OCI-LY7 (cell line): ENCODE data around the gene MMP11. TPM values are rescaled to one million over a fixed set of nuclear protein-coding genes. Genes with fewer than 3 reads are reported as not detected.

Experiments used
- BruUV-seq: library from RNA; stranded (reverse); fragments of 400-500 nt; replicated peaks from 2 replicates; lab custom pipeline; 2021; lab: Mats Ljungman, UMichigan
- CTCF ChIA-PET: fragments of 300-600 bp; sonication (Branson Sonifier 250); formaldehyde crosslinking; loops from one replicate; lab custom pipeline; 2022; ENCODE audit warnings: antibody characterized with exemption; ENCODE audit not compliant: unreplicated experiment; lab: Charles Lee
- POLR2A ChIA-PET: fragments of 300-600 bp; sonication (Branson Sonifier 250); formaldehyde crosslinking; loops from one replicate; lab custom pipeline; 2022; ENCODE audit warnings: antibody characterized with exemption; lab: Charles Lee
- DNase-seq: peaks from one replicate; pipeline ENCODE4 v3.0.0-alpha.2; 2015; ENCODE audit warnings: low spot score
- H2AFZ ChIP-seq: fragments of 200-600 bp; sonication (generic), shearing (Covaris generic); 2 replicates; pipeline ENCODE4 v1.6.1; 2014; ENCODE audit warnings: mild to moderate bottlenecking, antibody characterized with exemption, low read length, moderate library complexity
- H3K27ac ChIP-seq: fragments of 200-600 bp; sonication (generic); 2 replicates; pipeline ENCODE4 v1.5.1; 2014; ENCODE audit warnings: mixed run types, low read depth, mild to moderate bottlenecking, moderate library complexity, low read length, inconsistent platforms; ENCODE audit not compliant: poor library complexity, severe bottlenecking
- H3K36me3 ChIP-seq: fragments of 200-600 bp; sonication (generic); 2 replicates; pipeline ENCODE4 v1.6.1; 2014; ENCODE audit warnings: mild to moderate bottlenecking, antibody characterized with exemption, low read length, moderate library complexity, mixed read lengths; ENCODE audit not compliant: insufficient read depth
- H3K4me1 ChIP-seq: fragments of 200-600 bp; sonication (generic); 2 replicates; pipeline ENCODE4 v1.5.1; 2014; ENCODE audit warnings: mild to moderate bottlenecking, low read length; ENCODE audit not compliant: insufficient read depth, poor library complexity, severe bottlenecking
- H3K4me2 ChIP-seq: fragments of 200-600 bp; sonication (generic); 2 replicates; pipeline ENCODE4 v1.6.1; 2014; ENCODE audit warnings: mild to moderate bottlenecking, low read length
- H3K4me3 ChIP-seq: fragments of 200-600 bp; sonication (generic); 2 replicates; pipeline ENCODE4 v1.5.1; 2014; ENCODE audit warnings: mild to moderate bottlenecking, low read depth, low read length; ENCODE audit not compliant: poor library complexity, severe bottlenecking
- H3K79me2 ChIP-seq: fragments of 200-600 bp; sonication (generic); 2 replicates; pipeline ENCODE4 v1.6.1; 2016; ENCODE audit warnings: low read depth, mild to moderate bottlenecking, low read length, moderate library complexity, mixed read lengths; ENCODE audit not compliant: insufficient read depth
- H3K9me2 ChIP-seq: fragments of 200-600 bp; sonication (generic); 2 replicates; pipeline ENCODE4 v1.6.1; 2016; ENCODE audit warnings: mild to moderate bottlenecking, low read length, mixed read lengths; ENCODE audit not compliant: insufficient read depth
- H3K9me3 ChIP-seq: fragments of 200-600 bp; sonication (generic); 2 replicates; pipeline ENCODE4 v1.6.1; 2014; ENCODE audit warnings: mild to moderate bottlenecking, mixed run types, low read length, mixed read lengths
- H4K20me1 ChIP-seq: fragments of 200-600 bp; sonication (generic); 2 replicates; pipeline ENCODE4 v1.6.1; 2014; ENCODE audit warnings: mild to moderate bottlenecking, antibody characterized with exemption, low read length, moderate library complexity, mixed read lengths; ENCODE audit not compliant: insufficient read depth
- CTCF ChIP-seq: fragments of 200-600 bp; sonication (generic); conservative IDR thresholded peaks from 2 replicates; pipeline ENCODE4 v1.5.1; 2014; ENCODE audit warnings: mild to moderate bottlenecking, antibody characterized with exemption, low read length, moderate library complexity, mixed read lengths
- EZH2phosphoT487 ChIP-seq: fragments of 200-600 bp; sonication (generic); IDR thresholded peaks from 2 replicates; pipeline ENCODE4 v1.6.1; 2018; ENCODE audit warnings: low read depth, borderline replicate concordance, mild to moderate bottlenecking, mixed run types, antibody characterized with exemption, low read length, moderate library complexity, mixed read lengths
- intact Hi-C: fragments of 100-400 bp; cut with micrococcal nuclease; formaldehyde crosslinking; loops from one replicate; pipeline ENCODE4 v1.10.0; 2022; ENCODE audit not compliant: unreplicated experiment
- total RNA-seq, 2 experiments: library from RNA; depleted of rRNA in 1 of 2; stranded (reverse); fragments of >200 nt in 1 of 2; shearing (Covaris generic) in 1 of 2; gene quantifications; 2 replicates each; pipeline ENCODE4 v1.2.3, GENCODE V29; 2014 to 2022

The MMP11 gene
- total RNA-seq, 2 experiments from 2014 or later: 9.2 to 12.9 TPM

- H3K9me3 ChIP-seq: no peaks in the 10 kb centered on the region
- CTCF ChIA-PET: no interaction called here
- H3K4me2 ChIP-seq: no peak overlapping the region
- no peak overlapping the region for H3K4me3 ChIP-seq
- TF ChIP-seq EZH2phosphoT487 (no peak), CTCF (no peak)
- no peaks in the 10 kb centered on the region for H3K79me2 ChIP-seq
- no peak for DNase-seq
- intact Hi-C loops: no loop called here
- no peaks in the 10 kb centered on the region for H3K9me2 ChIP-seq
- peaks cover 21% of the 10 kb centered on the region for H3K4me1 ChIP-seq
- no peak overlapping the region for H3K27ac ChIP-seq
- BruUV-seq: no TSS peak
- peaks cover 96% of the 10 kb centered on the region for H3K36me3 ChIP-seq
- no peak overlapping the region for H2AFZ ChIP-seq
- H4K20me1 ChIP-seq: no peaks in the 10 kb centered on the region
- POLR2A ChIA-PET: no interaction called here
These were observed 43.7 kb downstream of the MMP11 start for GRCh38 chr22:23816156-23816976.

DNA sequence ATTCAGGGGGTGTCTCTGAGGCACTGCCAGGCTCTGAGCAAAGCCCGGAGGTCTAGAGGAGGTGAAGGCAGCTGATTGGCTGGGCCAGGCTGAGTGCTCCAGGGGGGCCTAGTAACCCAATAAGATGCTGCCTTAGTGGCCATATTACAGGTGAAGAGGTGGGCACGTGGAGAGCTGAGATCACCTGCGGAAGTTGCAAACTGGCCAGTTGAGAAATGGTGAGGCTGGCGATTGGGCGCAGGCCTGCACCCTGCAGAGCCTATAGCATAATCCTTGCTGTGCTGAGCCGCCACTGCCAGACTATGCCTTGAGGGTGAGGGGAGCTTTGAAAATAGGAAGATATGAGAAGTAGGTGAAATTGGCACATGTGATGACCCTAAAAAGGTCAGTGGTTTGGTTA, 44.5 kb downstream of the MMP11 start:
- intact Hi-C loops: no loop called here
- no TSS peak for BruUV-seq
- Histone ChIP-seq H3K36me3 (peaks cover 96% of the 10 kb centered on the region), H3K4me3 (no peak overlapping the region), H2AFZ (no peak overlapping the region), H4K20me1 (no peaks in the 10 kb centered on the region), H3K4me2 (no peak overlapping the region), H3K27ac (no peak overlapping the region), H3K9me2 (no peaks in the 10 kb centered on the region), H3K79me2 (no peaks in the 10 kb centered on the region), H3K4me1 (peaks cover 21% of the 10 kb centered on the region), H3K9me3 (no peaks in the 10 kb centered on the region)
- CTCF ChIA-PET: no interaction called here
- POLR2A ChIA-PET: no interaction called here
- no peak for DNase-seq
- no peak for TF ChIP-seq CTCF
- TF ChIP-seq EZH2phosphoT487: no peak

GRCh38 chr22:23818541-23818940, 45.9 kb downstream of the MMP11 start:
- Histone ChIP-seq H4K20me1 (no peaks in the 10 kb centered on the region), H3K4me3 (no peak overlapping the region), H3K9me2 (no peaks in the 10 kb centered on the region), H3K4me1 (peaks cover 21% of the 10 kb centered on the region), H3K79me2 (no peaks in the 10 kb centered on the region), H3K27ac (peak overlapping the region; percentile 28), H2AFZ (no peak overlapping the region), H3K9me3 (no peaks in the 10 kb centered on the region), H3K4me2 (0 out of 2 replicates have a peak overlapping the region, but pooled peaks have one; percentile 5), H3K36me3 (peaks cover 96% of the 10 kb centered on the region)
- BruUV-seq: no TSS peak
- ChIA-PET CTCF (no interaction called here), POLR2A (no interaction called here)
- intact Hi-C loops: no loop called here
- TF ChIP-seq EZH2phosphoT487 (no peak), CTCF (no peak)
- DNase-seq: no peak
